Liver (tissue), 9 donors: Measurements from ENCODE around the gene SHLD1. TPM values are rescaled to one million over a fixed set of nuclear protein-coding genes. Genes with fewer than 3 reads are reported as not detected.

Experiments
- DNase-seq: peaks from one replicate; pipeline ENCODE4 v3.0.0-alpha.2; 2017; ENCODE audit warnings: low spot score
- H3K27ac ChIP-seq, 2 donors: one replicate each; pipeline ENCODE4 v1.7.0; 2013; ENCODE audit warnings: inconsistent platforms in 2 of 2, low read length in 2 of 2, control low read depth in 1 of 2, low read depth in 1 of 2, mild to moderate bottlenecking in 1 of 2
- H3K27me3 ChIP-seq, 4 donors: one replicate each; pipeline versions ENCODE4 v1.6.1 to v1.7.0; 2013; ENCODE audit warnings: low read length in 3 of 4, inconsistent platforms in 1 of 4, mild to moderate bottlenecking in 1 of 4, moderate library complexity in 1 of 4; ENCODE audit not compliant: control insufficient read depth in 4 of 4, insufficient read depth in 4 of 4
- H3K36me3 ChIP-seq, 4 donors: one replicate each; pipeline versions ENCODE4 v1.6.1 to v1.7.0; 2013; ENCODE audit warnings: low read length in 3 of 4, mild to moderate bottlenecking in 3 of 4, low read depth in 1 of 4, moderate library complexity in 1 of 4; ENCODE audit not compliant: control insufficient read depth in 4 of 4, insufficient read depth in 3 of 4
- H3K4me1 ChIP-seq, 4 donors: one replicate each; pipeline versions ENCODE4 v1.6.1 to v1.7.0; 2013; ENCODE audit warnings: low read length in 3 of 4, mild to moderate bottlenecking in 3 of 4, moderate library complexity in 1 of 4; ENCODE audit not compliant: control insufficient read depth in 4 of 4, insufficient read depth in 4 of 4
- H3K4me3 ChIP-seq, 3 donors: one replicate each; pipeline versions ENCODE4 v1.6.1 to v1.7.0; 2013; ENCODE audit warnings: low read length in 3 of 3, control low read depth in 1 of 3, low read depth in 1 of 3, mild to moderate bottlenecking in 1 of 3
- H3K9ac ChIP-seq, 2 donors: one replicate each; pipeline ENCODE4 v1.7.0; 2013; ENCODE audit warnings: low read length in 2 of 2, mild to moderate bottlenecking in 2 of 2, moderate library complexity in 2 of 2, control low read depth in 1 of 2, low read depth in 1 of 2
- H3K9me3 ChIP-seq, 4 donors: one replicate each; pipeline versions ENCODE4 v1.6.1 to v1.7.0; 2013; ENCODE audit warnings: low read length in 3 of 4; ENCODE audit not compliant: control insufficient read depth in 4 of 4
- ATF3 ChIP-seq: IDR thresholded peaks from 2 replicates; pipeline ENCODE4 v1.6.1; 2016; ENCODE audit warnings: antibody characterized with exemption
- CTCF ChIP-seq: fragments of 150-350 bp; IDR thresholded peaks from 2 replicates; pipeline ENCODE4 v1.5.1; 2017; ENCODE audit warnings: improper control_type of control experiment, low read depth, low read length; ENCODE audit not compliant: missing input control
- EGR1 ChIP-seq, 2 donors: IDR thresholded peaks; 2 replicates each; pipeline ENCODE4 v1.6.1; 2016 to 2018; ENCODE audit warnings: antibody characterized with exemption in 2 of 2, low read depth in 2 of 2
- FOXA1 ChIP-seq: IDR thresholded peaks from 2 replicates; pipeline ENCODE4 v1.6.1; 2016; ENCODE audit warnings: antibody characterized with exemption
- FOXA2 ChIP-seq: IDR thresholded peaks from 2 replicates; pipeline ENCODE4 v1.6.1; 2016; ENCODE audit warnings: antibody characterized with exemption
- GABPA ChIP-seq, 2 donors: IDR thresholded peaks in 1 of 2; conservative IDR thresholded peaks in 1 of 2; 2 replicates each; pipeline ENCODE4 v1.6.1; 2016; ENCODE audit warnings: antibody characterized with exemption in 2 of 2, mild to moderate bottlenecking in 1 of 2, moderate library complexity in 1 of 2
- HNF4A ChIP-seq, 2 donors: conservative IDR thresholded peaks; 2 replicates each; pipeline ENCODE4 v1.6.1; 2016; ENCODE audit warnings: antibody characterized with exemption in 2 of 2, mild to moderate bottlenecking in 2 of 2
- HNF4G ChIP-seq: IDR thresholded peaks from 2 replicates; pipeline ENCODE4 v1.6.1; 2016; ENCODE audit warnings: antibody characterized with exemption
- JUND ChIP-seq, 2 donors: IDR thresholded peaks; 2 replicates each; pipeline ENCODE4 v1.6.1; 2016; ENCODE audit warnings: antibody characterized with exemption in 2 of 2
- NR2F2 ChIP-seq: IDR thresholded peaks from 2 replicates; pipeline ENCODE4 v1.6.1; 2016; ENCODE audit warnings: antibody characterized with exemption
- REST ChIP-seq: IDR thresholded peaks from 2 replicates; pipeline ENCODE4 v1.6.1; 2016; ENCODE audit warnings: antibody characterized with exemption, mild to moderate bottlenecking
- RXRA ChIP-seq, 2 donors: IDR thresholded peaks; 2 replicates each; pipeline ENCODE4 v1.6.1; 2017 to 2018; ENCODE audit warnings: antibody characterized with exemption in 2 of 2, mild to moderate bottlenecking in 1 of 2
- SP1 ChIP-seq: IDR thresholded peaks from 2 replicates; pipeline ENCODE4 v1.6.1; 2018; ENCODE audit warnings: antibody characterized with exemption, mild to moderate bottlenecking
- TAF1 ChIP-seq: conservative IDR thresholded peaks from 2 replicates; pipeline ENCODE4 v1.6.1; 2016; ENCODE audit warnings: antibody characterized with exemption, mild to moderate bottlenecking
- YY1 ChIP-seq: IDR thresholded peaks from 2 replicates; pipeline ENCODE4 v1.6.1; 2016; ENCODE audit warnings: antibody characterized with exemption, mild to moderate bottlenecking
- ZBTB33 ChIP-seq: IDR thresholded peaks from 2 replicates; pipeline ENCODE4 v1.6.1; 2016; ENCODE audit warnings: antibody characterized with exemption
- WGBS: extraction: QIAGEN DNeasy Blood & Tissue Kit; methylation state at CpG from one replicate; pipeline ENCODE4 v1.1.7; 2013; 5-methylcytosine and 5-hydroxymethylcytosine counted together
- polyA plus RNA-seq, 2 donors: library from polyadenylated mRNA; stranded (reverse) in 1 of 2; unstranded in 1 of 2; fragments of 200-250 nt in 1 of 2; fragments of >200 nt in 1 of 2; fragmentation: Nextera tagmentation in 1 of 2; extraction: Ambion mirVana in 1 of 2; gene quantifications; one replicate each; pipeline versions ENCODE4 v1.2.1 to v1.2.3, GENCODE V29; 2013 to 2015
- total RNA-seq, 2 donors: library from RNA; depleted of rRNA; stranded (reverse); fragments of >200 nt; gene quantifications; one replicate each; pipeline ENCODE4 v1.2.3, GENCODE V29; 2014
- donor health status: healthy.
- donor health status: healthy.
- donor health status: healthy.
- donor health status: healthy.
- donor health status: healthy.

The SHLD1 gene
- total and polyA plus RNA-seq, 4 donors = 0.92 to 5.0 (median 2.0) TPM

GRCh38 chr20:5864428-5864827, 114.2 kb downstream of the SHLD1 start:
- H3K4me3 ChIP-seq = no peak overlapping the region
- TF ChIP-seq ATF3 (no peak), TAF1 (no peak), CTCF (no peak)
- WGBS = 91% methylated on average over 6 of the region's 6 CpGs
- no peaks in the 10 kb centered on the region for H3K9me3 ChIP-seq
- H3K4me1 ChIP-seq = no peaks in the 10 kb centered on the region
- no peak overlapping the region for H3K9ac ChIP-seq
- no peak for DNase-seq
- H3K36me3 ChIP-seq = no peaks in the 10 kb centered on the region
- no peak overlapping the region for H3K27ac ChIP-seq
- no peaks in the 10 kb centered on the region for H3K27me3 ChIP-seq

- H3K27ac ChIP-seq = no peak overlapping the region
- TF ChIP-seq GABPA (IDR thresholded peaks at IDR 0.05 in 1 of 2, conservative IDR thresholded peaks at IDR 0.05 in 1 of 2) = no peak
- TF ChIP-seq NR2F2 = no peak
- TF ChIP-seq JUND (IDR thresholded peaks at IDR 0.05) = no peak
- no peak for TF ChIP-seq TAF1
- TF ChIP-seq HNF4G = no peak
- TF ChIP-seq FOXA2 = no peak
- TF ChIP-seq HNF4A (conservative IDR thresholded peaks at IDR 0.05) = no peak
- TF ChIP-seq SP1 = no peak
- TF ChIP-seq EGR1 (IDR thresholded peaks at IDR 0.05; ENCODE audit: low read depth in 2 of 2) = no peak
- TF ChIP-seq REST = no peak
- TF ChIP-seq YY1 = no peak
- no peak for TF ChIP-seq FOXA1
- no peak for TF ChIP-seq ZBTB33
- no peak for TF ChIP-seq ATF3
- no peak for TF ChIP-seq RXRA (IDR thresholded peaks at IDR 0.05)
- H3K4me3 ChIP-seq = no peak overlapping the region
- H3K9me3 ChIP-seq = no peaks in the 10 kb centered on the region
- H3K4me1 ChIP-seq = no peaks in the 10 kb centered on the region
- DNase-seq = no peak
- no peaks in the 10 kb centered on the region for H3K36me3 ChIP-seq
- no peaks in the 10 kb centered on the region for H3K27me3 ChIP-seq
- WGBS = 59% methylated on average over 10 of the region's 10 CpGs
- H3K9ac ChIP-seq = no peak overlapping the region
Observed at GRCh38 chr20:5864873-5865587, 114.8 kb downstream of the SHLD1 start.
